Liver (tissue), 9 donors: ENCODE data around the gene FAAH. TPM values are rescaled to one million over a fixed set of nuclear protein-coding genes. Genes with fewer than 3 reads are reported as not detected.

Experiments
- DNase-seq: peaks from one replicate; pipeline ENCODE4 v3.0.0-alpha.2; 2017; ENCODE audit warnings: low spot score
- H3K27ac ChIP-seq, 2 donors: one replicate each; pipeline ENCODE4 v1.7.0; 2013; ENCODE audit warnings: inconsistent platforms in 2 of 2, low read length in 2 of 2, control low read depth in 1 of 2, low read depth in 1 of 2, mild to moderate bottlenecking in 1 of 2
- H3K27me3 ChIP-seq, 4 donors: one replicate each; pipeline versions ENCODE4 v1.6.1 to v1.7.0; 2013; ENCODE audit warnings: low read length in 3 of 4, inconsistent platforms in 1 of 4, mild to moderate bottlenecking in 1 of 4, moderate library complexity in 1 of 4; ENCODE audit not compliant: control insufficient read depth in 4 of 4, insufficient read depth in 4 of 4
- H3K36me3 ChIP-seq, 4 donors: one replicate each; pipeline versions ENCODE4 v1.6.1 to v1.7.0; 2013; ENCODE audit warnings: low read length in 3 of 4, mild to moderate bottlenecking in 3 of 4, low read depth in 1 of 4, moderate library complexity in 1 of 4; ENCODE audit not compliant: control insufficient read depth in 4 of 4, insufficient read depth in 3 of 4
- H3K4me1 ChIP-seq, 4 donors: one replicate each; pipeline versions ENCODE4 v1.6.1 to v1.7.0; 2013; ENCODE audit warnings: low read length in 3 of 4, mild to moderate bottlenecking in 3 of 4, moderate library complexity in 1 of 4; ENCODE audit not compliant: control insufficient read depth in 4 of 4, insufficient read depth in 4 of 4
- H3K4me3 ChIP-seq, 3 donors: one replicate each; pipeline versions ENCODE4 v1.6.1 to v1.7.0; 2013; ENCODE audit warnings: low read length in 3 of 3, control low read depth in 1 of 3, low read depth in 1 of 3, mild to moderate bottlenecking in 1 of 3
- H3K9ac ChIP-seq, 2 donors: one replicate each; pipeline ENCODE4 v1.7.0; 2013; ENCODE audit warnings: low read length in 2 of 2, mild to moderate bottlenecking in 2 of 2, moderate library complexity in 2 of 2, control low read depth in 1 of 2, low read depth in 1 of 2
- H3K9me3 ChIP-seq, 4 donors: one replicate each; pipeline versions ENCODE4 v1.6.1 to v1.7.0; 2013; ENCODE audit warnings: low read length in 3 of 4; ENCODE audit not compliant: control insufficient read depth in 4 of 4
- HNF4A ChIP-seq, 2 donors: conservative IDR thresholded peaks; 2 replicates each; pipeline ENCODE4 v1.6.1; 2016; ENCODE audit warnings: antibody characterized with exemption in 2 of 2, mild to moderate bottlenecking in 2 of 2
- RAD21 ChIP-seq, 2 donors: IDR thresholded peaks; 2 replicates each; pipeline ENCODE4 v1.6.1; 2016; ENCODE audit warnings: antibody characterized with exemption in 2 of 2, mild to moderate bottlenecking in 2 of 2
- WGBS: extraction: QIAGEN DNeasy Blood & Tissue Kit; methylation state at CpG from one replicate; pipeline ENCODE4 v1.1.7; 2013; 5-methylcytosine and 5-hydroxymethylcytosine counted together
- polyA plus RNA-seq, 2 donors: library from polyadenylated mRNA; stranded (reverse) in 1 of 2; unstranded in 1 of 2; fragments of 200-250 nt in 1 of 2; fragments of >200 nt in 1 of 2; fragmentation: Nextera tagmentation in 1 of 2; extraction: Ambion mirVana in 1 of 2; gene quantifications; one replicate each; pipeline versions ENCODE4 v1.2.1 to v1.2.3, GENCODE V29; 2013 to 2015
- total RNA-seq, 2 donors: library from RNA; depleted of rRNA; stranded (reverse); fragments of >200 nt; gene quantifications; one replicate each; pipeline ENCODE4 v1.2.3, GENCODE V29; 2014
- TF ChIP-seq, protein P1 (sequence below): IDR thresholded peaks from 2 replicates; pipeline ENCODE4 v1.6.1; 2016; ENCODE audit warnings: antibody characterized with exemption
- donor health status: healthy.
- donor health status: healthy.
- donor health status: healthy.
- donor health status: healthy.
- donor health status: healthy.

Gene FAAH
- total and polyA plus RNA-seq, 4 donors = 4.3 to 41.5 (median 22.1) TPM

DNA sequence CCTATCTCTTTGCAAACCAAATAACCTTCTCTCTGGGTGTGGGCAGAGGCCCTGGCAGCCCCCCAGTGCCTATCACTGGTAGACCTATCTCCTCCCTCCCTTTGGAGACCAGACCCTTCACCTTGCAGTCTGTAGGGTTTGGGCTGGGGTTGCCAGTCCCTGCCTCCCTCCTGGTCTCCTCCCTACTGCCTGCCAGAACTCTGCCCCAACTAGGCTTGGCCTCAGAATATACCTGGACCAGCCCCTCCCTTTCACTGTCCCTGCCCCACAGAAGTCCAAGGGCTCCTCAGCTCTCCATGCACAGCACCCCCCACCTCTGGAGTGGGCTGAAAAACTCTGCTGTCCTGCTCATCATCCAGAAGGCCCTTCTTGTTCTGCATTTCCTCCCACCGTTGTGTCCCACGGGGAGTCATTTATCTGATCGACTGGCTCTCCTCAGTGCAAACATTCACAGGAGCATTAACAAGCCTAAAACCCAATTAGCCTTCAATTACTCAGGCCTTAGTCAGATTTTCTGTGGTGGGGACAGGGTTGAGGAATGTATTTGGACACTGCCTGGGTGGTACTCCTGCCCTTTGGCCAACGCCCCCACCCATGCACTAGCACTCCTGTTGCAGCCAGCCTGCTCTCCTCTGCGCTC lies 67.8 kb downstream of the FAAH start:
- Histone ChIP-seq H3K27me3 (peaks cover 0 to 3% (median under 1%) of the 10 kb centered on the region in 4 donors), H3K4me1 (peaks cover under 1 to 6% (median 4%) of the 10 kb centered on the region in 4 donors), H3K9ac (no peak overlapping the region), H3K9me3 (no peaks in the 10 kb centered on the region), H3K36me3 (no peaks in the 10 kb centered on the region), H3K4me3 (no peak overlapping the region), H3K27ac (no peak overlapping the region)
- no peak for DNase-seq
- WGBS = 54% methylated on average over 5 of the region's 5 CpGs
- TF ChIP-seq RAD21 (IDR thresholded peaks at IDR 0.05) (no peak), HNF4A (conservative IDR thresholded peaks at IDR 0.05) (no peak)
- TF ChIP-seq, protein P1, sequence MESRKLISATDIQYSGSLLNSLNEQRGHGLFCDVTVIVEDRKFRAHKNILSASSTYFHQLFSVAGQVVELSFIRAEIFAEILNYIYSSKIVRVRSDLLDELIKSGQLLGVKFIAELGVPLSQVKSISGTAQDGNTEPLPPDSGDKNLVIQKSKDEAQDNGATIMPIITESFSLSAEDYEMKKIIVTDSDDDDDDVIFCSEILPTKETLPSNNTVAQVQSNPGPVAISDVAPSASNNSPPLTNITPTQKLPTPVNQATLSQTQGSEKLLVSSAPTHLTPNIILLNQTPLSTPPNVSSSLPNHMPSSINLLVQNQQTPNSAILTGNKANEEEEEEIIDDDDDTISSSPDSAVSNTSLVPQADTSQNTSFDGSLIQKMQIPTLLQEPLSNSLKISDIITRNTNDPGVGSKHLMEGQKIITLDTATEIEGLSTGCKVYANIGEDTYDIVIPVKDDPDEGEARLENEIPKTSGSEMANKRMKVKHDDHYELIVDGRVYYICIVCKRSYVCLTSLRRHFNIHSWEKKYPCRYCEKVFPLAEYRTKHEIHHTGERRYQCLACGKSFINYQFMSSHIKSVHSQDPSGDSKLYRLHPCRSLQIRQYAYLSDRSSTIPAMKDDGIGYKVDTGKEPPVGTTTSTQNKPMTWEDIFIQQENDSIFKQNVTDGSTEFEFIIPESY = no peak

Other genes with a start within 250 kb of the FAAH start
- gene TSPAN1, start 219.2 kb upstream of the FAAH start, total RNA-seq = 1 to 10 TPM in 1 of 2 donors, under 1 TPM in 1; 0.33 to 2.4 TPM
- gene TSPAN1, start 219.2 kb upstream of the FAAH start, polyA plus RNA-seq = 1 to 10 TPM; 1.7 to 7.0 TPM
- not detected for gene P3R3URF, start 217.8 kb upstream of the FAAH start, total RNA-seq
- gene P3R3URF, start 217.8 kb upstream of the FAAH start, polyA plus RNA-seq = not detected
- 10 to 100 TPM; 10.3 to 32.0 TPM for gene POMGNT1, start 195.9 kb upstream of the FAAH start, total RNA-seq
- gene POMGNT1, start 195.9 kb upstream of the FAAH start, polyA plus RNA-seq = 10 to 100 TPM; 30.7 to 31.4 TPM
- gene LURAP1, start 191.0 kb upstream of the FAAH start, total RNA-seq = under 1 TPM; 0.09 to 0.50 TPM
- under 1 TPM in 1 of 2 donors, not detected in 1; 0.08 TPM for gene LURAP1, start 191.0 kb upstream of the FAAH start, polyA plus RNA-seq
- gene RAD54L, start 146.6 kb upstream of the FAAH start, total RNA-seq = 1 to 10 TPM in 1 of 2 donors, under 1 TPM in 1; 0.08 to 8.8 TPM
- under 1 TPM; 0.35 to 0.68 TPM for gene RAD54L, start 146.6 kb upstream of the FAAH start, polyA plus RNA-seq
- 10 to 100 TPM; 30.5 to 58.4 TPM for gene LRRC41, start 90.7 kb upstream of the FAAH start, total RNA-seq
- gene LRRC41, start 90.7 kb upstream of the FAAH start, polyA plus RNA-seq = 10 to 100 TPM; 22.0 to 25.0 TPM
- 100 to 1,000 TPM; 183 to 220 TPM for gene UQCRH, start 90.6 kb upstream of the FAAH start, total RNA-seq
- 100 to 1,000 TPM; 158 to 220 TPM for gene UQCRH, start 90.6 kb upstream of the FAAH start, polyA plus RNA-seq
- gene NSUN4, start 53.5 kb upstream of the FAAH start, total RNA-seq = 10 to 100 TPM; 12.2 to 17.2 TPM
- gene NSUN4, start 53.5 kb upstream of the FAAH start, polyA plus RNA-seq = 10 to 100 TPM in 1 of 2 donors, 1 to 10 TPM in 1; 7.0 to 11.7 TPM
- gene DMBX1, start 95.5 kb downstream of the FAAH start, total RNA-seq = not detected
- gene DMBX1, start 95.5 kb downstream of the FAAH start, polyA plus RNA-seq = not detected
- gene KNCN, start 157.3 kb downstream of the FAAH start, total RNA-seq = not detected
- gene KNCN, start 157.3 kb downstream of the FAAH start, polyA plus RNA-seq = not detected
- gene MKNK1, start 210.0 kb downstream of the FAAH start, total RNA-seq = 10 to 100 TPM; 19.4 to 30.8 TPM
- 10 to 100 TPM; 10.2 to 17.3 TPM for gene MKNK1, start 210.0 kb downstream of the FAAH start, polyA plus RNA-seq
- 1 to 10 TPM; 7.4 to 7.9 TPM for gene MOB3C, start 222.5 kb downstream of the FAAH start, total RNA-seq
- gene MOB3C, start 222.5 kb downstream of the FAAH start, polyA plus RNA-seq = 1 to 10 TPM; 2.3 to 3.5 TPM